ENCODE data around the gene PKD2L2. TPM values are rescaled to one million over a fixed set of nuclear protein-coding genes. Genes with fewer than 3 reads are reported as not detected.

Gene PKD2L2
- total and polyA plus RNA-seq, 11 donors: 0.08 to 1.1 (median 0.49) TPM; not detected in 2

DNA sequence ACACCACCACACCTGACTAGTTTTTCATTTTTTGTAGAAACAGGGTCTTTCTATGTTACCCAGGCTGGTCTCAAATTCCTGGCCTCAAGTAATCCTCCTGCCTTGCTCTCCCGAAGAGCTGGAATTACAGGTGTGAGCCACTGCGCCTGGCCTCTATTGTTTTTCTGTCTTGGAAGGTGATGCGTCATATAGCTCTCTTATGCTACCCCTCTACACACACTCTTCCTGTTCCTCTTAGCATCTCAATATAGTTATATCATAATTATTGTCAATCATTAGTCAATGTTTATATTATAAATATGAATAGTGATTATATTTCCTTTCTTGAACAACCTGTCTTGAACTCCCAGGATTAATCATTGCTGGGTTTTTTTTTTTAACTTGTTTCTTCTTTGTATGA is 7.3 kb downstream of the PKD2L2 start:
- ATAC-seq: no peak
- Histone ChIP-seq H3K4me1 (peaks cover 0 to 19% (median 1%) of the 10 kb centered on the region in 12 donors), H3K27ac (no peak overlapping the region), H3K4me3 (no peak overlapping the region), H3K9me3 (no peaks in the 10 kb centered on the region), H3K36me3 (no peaks in the 10 kb centered on the region), H3K27me3 (no peaks in the 10 kb centered on the region)
- TF ChIP-seq, protein P1, sequence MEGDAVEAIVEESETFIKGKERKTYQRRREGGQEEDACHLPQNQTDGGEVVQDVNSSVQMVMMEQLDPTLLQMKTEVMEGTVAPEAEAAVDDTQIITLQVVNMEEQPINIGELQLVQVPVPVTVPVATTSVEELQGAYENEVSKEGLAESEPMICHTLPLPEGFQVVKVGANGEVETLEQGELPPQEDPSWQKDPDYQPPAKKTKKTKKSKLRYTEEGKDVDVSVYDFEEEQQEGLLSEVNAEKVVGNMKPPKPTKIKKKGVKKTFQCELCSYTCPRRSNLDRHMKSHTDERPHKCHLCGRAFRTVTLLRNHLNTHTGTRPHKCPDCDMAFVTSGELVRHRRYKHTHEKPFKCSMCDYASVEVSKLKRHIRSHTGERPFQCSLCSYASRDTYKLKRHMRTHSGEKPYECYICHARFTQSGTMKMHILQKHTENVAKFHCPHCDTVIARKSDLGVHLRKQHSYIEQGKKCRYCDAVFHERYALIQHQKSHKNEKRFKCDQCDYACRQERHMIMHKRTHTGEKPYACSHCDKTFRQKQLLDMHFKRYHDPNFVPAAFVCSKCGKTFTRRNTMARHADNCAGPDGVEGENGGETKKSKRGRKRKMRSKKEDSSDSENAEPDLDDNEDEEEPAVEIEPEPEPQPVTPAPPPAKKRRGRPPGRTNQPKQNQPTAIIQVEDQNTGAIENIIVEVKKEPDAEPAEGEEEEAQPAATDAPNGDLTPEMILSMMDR (IDR thresholded peaks at IDR 0.05): no peak
- no peak for TF ChIP-seq POLR2A (IDR thresholded peaks at IDR 0.05)
- intact Hi-C loops (cut with DNase I): no loop called here
- no peak for DNase-seq
- 89 to 96% (median 91%) methylated on average over 3 of the region's 3 CpGs for WGBS, 4 donors

DNA sequence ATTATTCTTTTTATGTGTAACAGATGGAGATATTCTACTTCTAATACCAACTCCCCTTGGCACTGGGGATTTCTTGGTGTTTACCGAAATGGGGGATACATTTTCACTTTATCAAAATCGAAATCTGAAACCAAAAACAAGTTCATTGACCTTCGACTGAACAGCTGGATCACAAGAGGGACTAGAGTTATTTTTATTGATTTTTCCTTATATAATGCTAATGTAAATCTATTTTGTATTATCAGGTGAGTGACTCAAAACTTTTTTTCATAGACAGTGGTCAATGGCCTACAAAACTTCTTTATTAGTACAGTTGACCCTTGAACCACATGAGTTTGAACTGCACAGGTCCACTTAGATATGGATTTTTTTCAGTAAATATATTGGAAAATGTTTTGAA is 10.2 kb downstream of the PKD2L2 start:
- H3K4me1 ChIP-seq: peaks cover 0 to 13% (median 2%) of the 10 kb centered on the region in 12 donors
- no peaks in the 10 kb centered on the region for H3K27me3 ChIP-seq
- ATAC-seq: no peak
- H3K27ac ChIP-seq: no peak overlapping the region
- TF ChIP-seq, protein P1 (IDR thresholded peaks at IDR 0.05): no peak
- no peak for TF ChIP-seq POLR2A (IDR thresholded peaks at IDR 0.05)
- no peak for DNase-seq
- no peak overlapping the region for H3K4me3 ChIP-seq
- WGBS, 4 donors: 91 to 95% (median 93%) methylated on average over 3 of the region's 3 CpGs
- no peaks in the 10 kb centered on the region for H3K36me3 ChIP-seq
- intact Hi-C loops (cut with DNase I): no loop called here
- no peaks in the 10 kb centered on the region for H3K9me3 ChIP-seq

DNA sequence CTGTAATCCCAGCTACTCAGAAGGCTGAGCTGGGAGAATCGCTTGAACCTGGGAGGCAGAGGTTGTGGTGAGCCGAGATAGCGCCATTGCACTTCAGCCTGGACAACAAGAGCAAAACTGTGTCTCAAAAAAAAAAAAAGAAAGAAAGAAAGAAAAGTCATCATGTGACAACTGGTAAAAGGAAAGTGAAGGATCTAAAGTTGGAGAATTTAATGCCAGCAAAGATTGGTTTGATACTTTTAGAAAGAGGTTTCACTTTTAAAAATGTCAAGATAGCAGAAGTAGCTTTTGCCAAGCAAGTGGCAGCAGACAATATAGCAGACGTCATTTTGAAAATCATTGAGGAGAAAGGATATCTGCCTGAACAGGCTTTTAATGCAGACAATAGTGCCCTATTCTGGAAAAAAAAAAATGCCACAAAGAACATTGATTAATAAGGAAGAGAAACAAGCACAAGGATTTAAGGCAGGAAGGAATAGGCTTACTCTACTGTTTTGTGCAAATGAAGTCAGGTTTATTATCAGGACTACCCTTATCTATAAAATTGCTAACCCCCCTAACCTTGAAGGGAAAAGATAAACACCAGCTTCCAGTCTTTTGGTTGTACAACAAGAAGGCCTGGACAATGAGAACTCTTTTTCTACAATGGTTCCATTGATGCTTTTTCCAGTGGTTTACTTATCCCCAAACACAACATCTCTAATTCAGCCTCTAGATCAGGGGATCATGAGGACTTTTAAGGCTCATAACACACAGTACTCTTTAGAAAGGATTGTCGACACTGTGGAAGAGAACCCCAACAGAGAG is 12.0 kb downstream of the PKD2L2 start:
- Histone ChIP-seq H3K27ac (peak overlapping the region in 1 of 12 donors; percentile 17), H3K4me3 (no peak overlapping the region), H3K9me3 (no peaks in the 10 kb centered on the region), H3K4me1 (peaks cover 0 to 13% (median 2%) of the 10 kb centered on the region in 12 donors), H3K27me3 (no peaks in the 10 kb centered on the region), H3K36me3 (no peaks in the 10 kb centered on the region)
- TF ChIP-seq, protein P1 (IDR thresholded peaks at IDR 0.05): no peak
- no peak for TF ChIP-seq POLR2A (IDR thresholded peaks at IDR 0.05)
- intact Hi-C loops (cut with DNase I): no loop called here
- 64 to 71% (median 66%) methylated on average over 5 of the region's 5 CpGs for WGBS, 4 donors
- no peak for DNase-seq
- no peak for ATAC-seq

DNA sequence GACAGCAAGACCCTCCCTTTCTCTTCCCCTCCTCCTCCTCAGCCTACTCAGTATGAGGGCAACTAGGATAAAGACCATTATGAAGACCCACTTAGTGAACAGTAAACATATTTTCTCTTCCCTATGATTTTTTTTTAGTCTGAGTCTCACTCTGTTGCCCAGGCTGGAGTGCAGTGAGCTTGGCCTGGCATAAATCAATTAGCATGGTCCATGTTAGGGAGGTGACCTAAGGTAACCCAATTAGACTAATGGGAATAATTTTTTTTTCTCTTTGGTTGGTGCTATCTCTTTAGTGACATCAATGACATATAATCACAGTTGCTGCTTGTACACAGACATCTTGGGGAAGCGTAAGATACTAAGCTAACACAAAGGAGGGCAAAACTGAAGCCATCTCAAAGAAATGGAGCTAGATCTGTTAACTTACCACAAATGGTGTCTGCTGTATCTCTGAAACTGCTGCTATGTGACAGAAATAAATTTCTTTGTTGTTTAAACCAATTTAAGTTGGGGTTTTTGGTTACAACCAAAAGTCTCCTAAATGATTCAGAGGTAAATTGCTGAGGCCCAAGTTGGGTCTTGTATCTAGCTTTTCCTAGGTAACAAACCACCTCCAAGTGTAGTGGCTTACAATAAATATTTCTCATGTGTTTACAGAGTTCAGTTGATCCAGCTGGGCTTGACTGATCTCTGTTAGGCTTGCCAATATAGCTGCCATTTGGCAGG is 13.3 kb downstream of the PKD2L2 start:
- H3K36me3 ChIP-seq: no peaks in the 10 kb centered on the region
- intact Hi-C loops (cut with DNase I): no loop called here
- DNase-seq: no peak
- H3K4me1 ChIP-seq: peaks cover 0 to 13% (median 2%) of the 10 kb centered on the region in 12 donors
- no peak overlapping the region for H3K4me3 ChIP-seq
- no peak for ATAC-seq
- 95 to 98% (median 96%) methylated on average over 1 of the region's 1 CpG for WGBS, 4 donors
- no peaks in the 10 kb centered on the region for H3K27me3 ChIP-seq
- TF ChIP-seq, protein P1 (IDR thresholded peaks at IDR 0.05): no peak
- TF ChIP-seq POLR2A (IDR thresholded peaks at IDR 0.05): no peak
- no peak overlapping the region for H3K27ac ChIP-seq
- H3K9me3 ChIP-seq: no peaks in the 10 kb centered on the region
